ENCODE data around the gene PDZD2. TPM values are rescaled to one million over a fixed set of nuclear protein-coding genes. Genes with fewer than 3 reads are reported as not detected.

The PDZD2 gene
- total RNA-seq, 1 donor from 2014 or later, result 0.65 TPM

DNA sequence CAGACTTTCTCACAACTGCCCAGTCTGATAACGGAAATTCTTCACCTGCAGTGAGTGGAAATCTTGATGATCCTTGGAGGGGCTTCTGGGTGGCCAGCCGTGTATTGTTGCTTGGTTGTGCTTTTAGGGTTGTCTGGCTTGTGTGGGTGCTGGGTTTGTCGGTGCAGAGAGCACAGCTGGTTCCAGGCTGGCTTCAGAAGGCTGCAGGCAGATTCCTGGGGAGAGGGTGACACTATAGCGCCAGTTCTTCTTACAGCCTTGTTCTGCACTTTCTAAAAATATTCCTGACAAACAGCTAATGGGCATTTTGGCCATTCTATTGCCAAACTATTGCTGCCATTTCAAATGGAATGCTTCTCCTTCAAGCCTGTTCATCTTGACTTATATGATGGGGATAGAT is 99.3 kb downstream of the PDZD2 start:
- Mint-ChIP-seq H3K36me3 (ENCODE audit: low read depth) (peaks cover 2% of the 10 kb centered on the region), H3K27ac (ENCODE audit: unreplicated experiment) (no peak overlapping the region), H3K27me3 (ENCODE audit: low read depth) (no peaks in the 10 kb centered on the region), H3K4me1 (no peaks in the 10 kb centered on the region), H3K4me3 (no peak overlapping the region), H3K9me3 (peaks cover 2% of the 10 kb centered on the region)
- TF ChIP-seq, protein P1, sequence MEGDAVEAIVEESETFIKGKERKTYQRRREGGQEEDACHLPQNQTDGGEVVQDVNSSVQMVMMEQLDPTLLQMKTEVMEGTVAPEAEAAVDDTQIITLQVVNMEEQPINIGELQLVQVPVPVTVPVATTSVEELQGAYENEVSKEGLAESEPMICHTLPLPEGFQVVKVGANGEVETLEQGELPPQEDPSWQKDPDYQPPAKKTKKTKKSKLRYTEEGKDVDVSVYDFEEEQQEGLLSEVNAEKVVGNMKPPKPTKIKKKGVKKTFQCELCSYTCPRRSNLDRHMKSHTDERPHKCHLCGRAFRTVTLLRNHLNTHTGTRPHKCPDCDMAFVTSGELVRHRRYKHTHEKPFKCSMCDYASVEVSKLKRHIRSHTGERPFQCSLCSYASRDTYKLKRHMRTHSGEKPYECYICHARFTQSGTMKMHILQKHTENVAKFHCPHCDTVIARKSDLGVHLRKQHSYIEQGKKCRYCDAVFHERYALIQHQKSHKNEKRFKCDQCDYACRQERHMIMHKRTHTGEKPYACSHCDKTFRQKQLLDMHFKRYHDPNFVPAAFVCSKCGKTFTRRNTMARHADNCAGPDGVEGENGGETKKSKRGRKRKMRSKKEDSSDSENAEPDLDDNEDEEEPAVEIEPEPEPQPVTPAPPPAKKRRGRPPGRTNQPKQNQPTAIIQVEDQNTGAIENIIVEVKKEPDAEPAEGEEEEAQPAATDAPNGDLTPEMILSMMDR (conservative IDR thresholded peaks at IDR 0.05), result no peak
- no peak for DNase-seq (ENCODE audit: low read depth, low spot score)

DNA sequence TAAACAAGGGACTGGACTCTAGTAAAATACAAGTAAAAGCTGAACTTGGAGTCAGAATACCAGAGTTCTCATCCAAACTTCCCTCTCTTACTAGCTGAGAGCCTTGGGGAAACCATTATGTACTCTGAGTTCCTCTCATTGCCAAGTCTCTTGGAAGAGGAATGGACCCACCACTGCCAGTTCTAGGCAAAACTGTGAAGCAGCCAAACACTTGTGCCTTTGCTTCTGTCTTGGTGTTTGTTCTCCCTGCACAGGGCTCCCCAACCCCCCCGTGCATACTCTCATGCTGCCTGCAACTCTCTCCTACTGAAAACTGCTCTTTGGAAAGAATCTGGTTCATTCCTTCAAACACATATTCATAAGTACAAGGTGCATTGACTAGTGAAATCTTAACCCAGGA is 102.6 kb downstream of the PDZD2 start:
- Mint-ChIP-seq H3K4me3 (no peak overlapping the region), H3K27me3 (ENCODE audit: low read depth) (no peaks in the 10 kb centered on the region), H3K36me3 (ENCODE audit: low read depth) (peaks cover 2% of the 10 kb centered on the region), H3K27ac (ENCODE audit: unreplicated experiment) (no peak overlapping the region), H3K9me3 (peaks cover 2% of the 10 kb centered on the region), H3K4me1 (no peaks in the 10 kb centered on the region)
- TF ChIP-seq, protein P1 (conservative IDR thresholded peaks at IDR 0.05), result no peak
- DNase-seq (ENCODE audit: low read depth, low spot score), result no peak

DNA sequence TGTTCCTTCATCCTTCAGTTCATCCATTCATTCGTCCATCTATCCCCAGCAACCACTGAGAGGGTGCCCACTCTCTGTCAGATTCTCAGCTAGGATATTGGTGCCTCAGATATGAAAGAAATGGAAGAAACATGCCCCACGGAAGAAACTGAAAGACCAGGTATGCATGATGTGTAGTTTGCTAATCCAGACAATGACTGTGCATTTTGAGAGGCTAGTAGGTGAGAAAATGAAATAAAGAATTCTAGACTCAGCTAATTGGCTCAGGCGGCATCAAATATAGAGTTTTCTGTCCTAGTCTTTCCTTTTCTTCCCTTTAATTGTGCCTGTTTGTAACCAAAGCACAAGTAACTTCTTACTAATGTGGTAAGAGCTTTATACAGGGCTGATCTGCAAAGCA is 104.7 kb downstream of the PDZD2 start:
- TF ChIP-seq, protein P1 (conservative IDR thresholded peaks at IDR 0.05), result no peak
- no peak for DNase-seq (ENCODE audit: low read depth, low spot score)
- Mint-ChIP-seq H3K4me3 (no peak overlapping the region), H3K27me3 (ENCODE audit: low read depth) (no peaks in the 10 kb centered on the region), H3K36me3 (ENCODE audit: low read depth) (peaks cover 2% of the 10 kb centered on the region), H3K27ac (ENCODE audit: unreplicated experiment) (no peak overlapping the region), H3K4me1 (no peaks in the 10 kb centered on the region), H3K9me3 (peaks cover 2% of the 10 kb centered on the region)

DNA sequence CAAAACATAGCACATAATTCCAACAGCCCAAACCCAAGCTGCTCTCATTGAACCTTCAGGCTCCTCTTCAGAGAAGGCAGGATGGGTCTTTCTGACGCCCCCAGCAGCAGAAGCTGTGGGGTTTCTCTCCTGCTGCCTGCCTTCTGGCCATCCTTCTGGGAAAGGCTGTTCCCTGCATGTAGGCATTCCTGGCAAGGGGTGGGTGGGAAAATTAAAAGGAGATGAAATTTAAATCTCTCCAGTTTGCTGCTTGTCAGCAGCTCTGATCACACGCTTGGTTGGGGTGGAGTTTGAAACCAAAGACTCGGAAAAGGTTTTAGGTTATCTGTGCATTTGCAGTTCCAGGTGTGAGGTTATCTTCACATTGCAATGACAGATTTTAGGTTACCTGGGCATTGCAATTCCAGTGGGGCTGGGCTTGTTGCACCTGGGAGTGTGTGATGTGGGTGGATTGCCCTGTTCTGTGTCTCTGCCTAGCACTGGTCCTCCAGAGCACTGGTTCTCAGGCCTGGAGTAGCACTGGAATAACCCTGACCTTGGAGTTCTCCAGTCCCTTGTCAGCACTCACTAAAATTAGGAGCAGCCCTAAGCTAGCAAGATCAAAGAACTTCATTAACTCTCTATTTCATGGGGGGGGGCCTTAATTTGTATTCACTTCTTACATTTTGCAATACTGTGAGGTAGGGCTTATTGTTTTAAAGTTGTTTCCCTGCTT is 109.7 kb downstream of the PDZD2 start:
- H3K4me3 Mint-ChIP-seq, result no peak overlapping the region
- H3K36me3 Mint-ChIP-seq (ENCODE audit: low read depth), result no peaks in the 10 kb centered on the region
- H3K4me1 Mint-ChIP-seq, result no peaks in the 10 kb centered on the region
- H3K27me3 Mint-ChIP-seq (ENCODE audit: low read depth), result no peaks in the 10 kb centered on the region
- no peak for DNase-seq (ENCODE audit: low read depth, low spot score)
- no peaks in the 10 kb centered on the region for H3K9me3 Mint-ChIP-seq
- no peak overlapping the region for H3K27ac Mint-ChIP-seq (ENCODE audit: unreplicated experiment)
- TF ChIP-seq, protein P1 (conservative IDR thresholded peaks at IDR 0.05), result no peak

DNA sequence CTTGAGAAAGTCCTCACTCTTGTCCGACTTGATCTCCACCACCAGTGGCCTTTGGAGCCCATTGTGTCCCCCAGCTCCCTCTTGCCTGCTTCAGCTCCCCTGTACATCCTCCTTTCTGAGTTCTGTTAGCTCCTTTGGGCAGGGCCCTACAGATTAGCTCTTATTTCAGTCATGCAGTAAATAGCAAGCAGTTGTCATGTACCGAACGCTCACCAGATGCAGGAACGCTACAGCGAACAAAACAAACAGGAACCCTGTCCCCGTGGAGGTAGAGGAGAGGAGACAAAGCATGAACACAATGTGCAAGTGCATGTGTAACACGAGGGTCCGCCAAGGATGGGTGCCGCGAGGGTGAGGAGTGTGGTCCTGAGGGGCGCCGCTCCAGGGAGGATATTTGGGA is 111.3 kb downstream of the PDZD2 start:
- TF ChIP-seq, protein P1 (conservative IDR thresholded peaks at IDR 0.05), result no peak
- H3K27me3 Mint-ChIP-seq (ENCODE audit: low read depth), result no peaks in the 10 kb centered on the region
- H3K4me3 Mint-ChIP-seq, result no peak overlapping the region
- H3K4me1 Mint-ChIP-seq, result peaks cover 4% of the 10 kb centered on the region
- DNase-seq (ENCODE audit: low read depth, low spot score), result no peak
- H3K27ac Mint-ChIP-seq (ENCODE audit: unreplicated experiment), result no peak overlapping the region
- no peaks in the 10 kb centered on the region for H3K36me3 Mint-ChIP-seq (ENCODE audit: low read depth)
- no peaks in the 10 kb centered on the region for H3K9me3 Mint-ChIP-seq
